WI38 (cell line): ENCODE measurements around the gene ZNF548.

Experiments
- H3K4me3 ChIP-seq: 2 replicates; pipeline ENCODE4 v1.5.1; 2011; ENCODE audit warnings: low read depth, mild to moderate bottlenecking, control low read depth, low read length
- TF ChIP-seq, protein P1 (sequence below): IDR thresholded peaks from 2 replicates; pipeline ENCODE4 v1.5.1; 2012; ENCODE audit warnings: low read depth, mild to moderate bottlenecking, control low read depth, low read length

ZNF548 gene

DNA sequence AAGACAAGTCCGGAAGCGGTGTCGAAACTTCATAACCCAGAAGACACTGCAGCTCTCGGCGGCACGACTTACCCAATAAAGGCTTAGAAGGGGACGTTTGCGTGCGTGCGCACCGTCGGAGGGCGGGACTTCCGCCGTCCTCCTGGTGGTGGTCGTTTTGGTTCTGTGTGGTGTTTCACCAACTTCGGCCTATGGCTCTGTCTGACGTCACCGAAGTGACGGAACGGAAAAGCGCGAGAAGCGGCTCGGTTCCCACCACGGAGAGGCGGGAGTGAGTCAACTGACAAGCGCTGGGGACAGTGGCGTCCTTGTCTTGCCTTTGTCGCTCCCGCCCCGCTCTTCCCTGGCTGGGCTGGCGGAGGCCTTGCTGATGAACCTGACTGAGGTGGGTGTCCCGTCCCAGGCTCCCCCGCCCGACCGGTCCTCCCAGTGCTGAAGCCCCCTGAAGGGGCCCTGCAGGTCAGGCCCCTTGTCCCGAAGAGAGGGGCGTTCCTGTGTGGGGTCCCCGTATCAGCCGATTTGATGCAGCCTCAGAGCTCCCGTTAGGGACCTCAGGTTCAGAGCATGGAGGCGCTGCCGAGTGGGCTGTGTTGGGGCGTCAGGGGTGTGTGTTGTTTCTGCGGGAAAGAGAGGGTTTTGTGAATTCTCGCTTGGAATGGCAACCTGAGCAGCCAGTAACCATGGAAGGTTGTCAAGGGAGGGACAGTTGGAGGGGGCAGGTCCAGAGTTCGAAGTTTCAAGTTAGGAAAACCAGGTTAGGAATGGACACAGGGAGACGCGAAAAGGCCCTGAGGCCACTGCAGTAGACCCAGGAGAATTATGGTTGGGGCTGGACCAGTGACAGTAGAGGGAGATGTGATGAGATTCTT, at the start of gene ZNF548:
TSS of gene ZNF548 (plus strand) at position 125 of the 869 bp plus-strand sequence. CDS start at position 371, 246 bp downstream.
- peak within 1 kb of the TSS; percentile 91 for H3K4me3 ChIP-seq
- TF ChIP-seq, protein P1, sequence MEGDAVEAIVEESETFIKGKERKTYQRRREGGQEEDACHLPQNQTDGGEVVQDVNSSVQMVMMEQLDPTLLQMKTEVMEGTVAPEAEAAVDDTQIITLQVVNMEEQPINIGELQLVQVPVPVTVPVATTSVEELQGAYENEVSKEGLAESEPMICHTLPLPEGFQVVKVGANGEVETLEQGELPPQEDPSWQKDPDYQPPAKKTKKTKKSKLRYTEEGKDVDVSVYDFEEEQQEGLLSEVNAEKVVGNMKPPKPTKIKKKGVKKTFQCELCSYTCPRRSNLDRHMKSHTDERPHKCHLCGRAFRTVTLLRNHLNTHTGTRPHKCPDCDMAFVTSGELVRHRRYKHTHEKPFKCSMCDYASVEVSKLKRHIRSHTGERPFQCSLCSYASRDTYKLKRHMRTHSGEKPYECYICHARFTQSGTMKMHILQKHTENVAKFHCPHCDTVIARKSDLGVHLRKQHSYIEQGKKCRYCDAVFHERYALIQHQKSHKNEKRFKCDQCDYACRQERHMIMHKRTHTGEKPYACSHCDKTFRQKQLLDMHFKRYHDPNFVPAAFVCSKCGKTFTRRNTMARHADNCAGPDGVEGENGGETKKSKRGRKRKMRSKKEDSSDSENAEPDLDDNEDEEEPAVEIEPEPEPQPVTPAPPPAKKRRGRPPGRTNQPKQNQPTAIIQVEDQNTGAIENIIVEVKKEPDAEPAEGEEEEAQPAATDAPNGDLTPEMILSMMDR: 0 out of 2 replicates have a peak, but pooled peaks have one; percentile 15

DNA sequence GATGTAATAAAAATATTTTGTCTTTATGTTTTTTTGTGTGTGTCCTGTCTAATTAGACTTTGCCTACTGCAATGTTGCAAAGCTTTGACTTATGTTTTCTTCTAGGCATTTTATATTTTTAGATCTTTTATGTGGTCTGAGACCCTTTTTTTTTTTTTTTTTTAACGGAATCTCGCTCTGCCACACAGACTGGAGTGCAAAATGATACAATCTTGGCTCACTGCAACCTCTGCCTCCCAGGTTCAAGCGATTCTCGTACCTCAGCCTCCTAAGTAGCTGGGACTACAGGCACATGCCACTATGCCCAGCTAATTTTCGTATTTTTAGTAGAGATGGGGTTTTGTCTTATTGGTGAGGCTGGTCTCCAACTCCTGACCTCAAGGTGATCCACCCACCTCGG, 47.1 kb upstream of the ZNF548 start:
- TF ChIP-seq, protein P1: no peak
- no peak overlapping the region for H3K4me3 ChIP-seq

DNA sequence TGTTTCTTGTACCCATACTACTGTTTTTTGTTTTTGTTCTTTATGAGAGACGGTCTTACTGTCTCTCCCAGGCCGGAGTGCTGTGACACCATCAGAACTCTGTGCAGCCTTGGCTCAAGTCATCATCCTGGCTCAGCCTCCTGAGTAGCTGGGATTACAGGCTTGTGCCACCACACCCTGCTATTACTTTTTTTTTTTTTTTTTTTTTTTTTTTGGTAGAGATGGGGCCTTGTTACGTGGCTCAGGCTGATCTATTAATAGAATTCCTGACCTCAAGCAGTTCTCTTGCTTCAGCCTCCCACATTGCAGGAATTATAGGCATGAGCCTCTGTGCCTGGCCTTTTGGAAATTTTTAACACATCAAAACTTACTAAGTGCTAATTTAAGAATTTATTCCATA, 41.5 kb upstream of the ZNF548 start:
- H3K4me3 ChIP-seq: no peak overlapping the region
- TF ChIP-seq, protein P1: no peak

DNA sequence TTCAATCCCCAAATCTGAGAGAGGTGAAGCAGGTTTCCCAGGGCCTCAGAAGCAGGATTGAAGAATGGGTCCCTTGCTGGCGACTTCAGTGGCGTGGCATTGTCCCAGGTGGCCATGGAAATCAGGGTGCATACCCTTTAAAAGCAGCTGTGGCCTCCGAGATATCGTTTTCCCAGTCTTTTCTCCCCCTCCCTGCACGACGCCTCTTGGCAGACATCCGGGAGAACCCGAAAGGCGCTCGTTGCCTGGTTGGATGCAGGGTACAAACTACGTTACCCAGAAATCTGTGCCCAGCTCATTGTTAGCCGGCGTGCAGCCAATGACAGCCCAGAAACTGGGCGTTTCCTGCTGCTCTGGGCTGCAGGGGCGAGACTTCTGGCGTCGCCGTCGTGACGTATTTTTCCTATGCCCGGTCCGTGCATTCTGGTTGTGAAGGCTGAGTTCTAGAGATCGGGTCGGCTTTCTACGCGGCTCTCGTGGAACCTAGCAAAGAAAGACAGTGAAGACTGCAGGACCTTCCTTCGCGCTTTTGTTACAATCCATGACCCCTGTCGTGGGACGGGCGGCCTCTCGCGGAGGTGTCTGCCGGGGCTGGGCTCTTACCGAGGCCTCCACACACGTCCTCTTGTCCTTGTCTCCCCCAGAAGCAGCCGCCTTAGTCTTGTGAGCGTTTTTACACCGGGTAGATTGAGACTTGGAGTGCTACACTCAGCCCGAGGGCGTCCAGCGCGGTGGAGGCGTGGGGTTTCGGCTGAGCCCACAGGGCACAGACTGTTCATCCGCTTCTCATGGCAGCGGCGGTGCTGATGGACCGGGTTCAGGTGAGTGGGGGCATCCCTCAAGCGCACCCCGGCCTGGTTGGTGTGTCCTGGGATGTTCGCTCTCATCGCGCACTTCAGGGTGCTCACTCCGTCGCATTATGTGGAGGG, 38.5 kb upstream of the ZNF548 start, which contains the start of gene ZNF304:
TSS of gene ZNF304 (plus strand) at position 395 of the 929 bp plus-strand sequence. CDS start at position 789, 394 bp downstream.
- H3K4me3 ChIP-seq: peak within 1 kb of the TSS; percentile 99
- TF ChIP-seq, protein P1: no peak

DNA sequence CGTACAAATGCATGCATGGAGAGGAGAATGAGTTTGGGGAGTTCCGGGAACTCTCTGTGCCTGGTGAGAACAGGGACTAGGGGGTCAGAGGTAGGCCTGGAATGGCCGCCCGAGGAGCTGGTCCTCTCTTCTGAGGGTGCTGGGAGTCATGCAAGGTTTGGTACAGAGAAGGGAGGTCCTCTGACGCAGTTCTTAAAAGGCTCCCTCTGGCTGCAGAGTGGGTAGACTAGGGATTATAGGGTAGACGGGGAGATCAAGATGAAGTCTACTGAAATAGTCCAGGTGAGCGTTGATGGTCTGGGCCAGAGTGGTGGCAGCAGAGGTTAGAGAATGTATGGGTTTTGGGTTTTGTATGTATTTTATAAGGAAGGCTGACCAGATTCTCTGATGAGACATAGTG, 37.8 kb upstream of the ZNF548 start:
- TF ChIP-seq, protein P1: no peak
- H3K4me3 ChIP-seq: peak overlapping the region; percentile 99

DNA sequence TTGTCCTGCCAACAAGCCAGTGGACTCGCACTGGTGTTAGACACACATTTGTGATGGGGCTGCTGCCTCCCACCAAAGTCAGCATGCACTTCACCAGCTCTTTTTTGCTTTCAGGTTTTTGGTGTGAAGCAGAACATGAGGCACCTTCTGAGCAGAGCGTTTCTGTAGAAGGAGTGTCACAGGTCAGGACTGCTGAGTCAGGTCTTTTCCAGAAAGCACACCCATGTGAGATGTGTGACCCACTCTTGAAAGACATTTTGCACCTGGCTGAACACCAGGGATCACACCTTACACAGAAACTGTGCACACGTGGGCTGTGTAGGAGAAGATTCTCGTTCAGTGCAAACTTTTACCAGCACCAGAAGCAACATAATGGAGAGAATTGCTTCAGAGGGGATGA, 33.7 kb upstream of the ZNF548 start:
- no peak overlapping the region for H3K4me3 ChIP-seq
- TF ChIP-seq, protein P1: no peak
